Progenitor cell of endocrine pancreas (in vitro differentiated cells): Measurements from ENCODE around the gene GDPD3. TPM values are rescaled to one million over a fixed set of nuclear protein-coding genes. Genes with fewer than 3 reads are reported as not detected.

Source experiments
- DNase-seq: peaks from one replicate; pipeline ENCODE4 v3.0.0; 2021; ENCODE audit warnings: low spot score; ENCODE audit not compliant: unreplicated experiment
- H3K27ac Mint-ChIP-seq: 2 replicates; pipeline ENCODE4 v1.8.0; 2021; ENCODE audit warnings: mild to moderate bottlenecking, moderate library complexity, mixed read lengths
- H3K27me3 Mint-ChIP-seq: 2 replicates; pipeline ENCODE4 v1.8.0; 2021; ENCODE audit warnings: mixed read lengths
- H3K36me3 Mint-ChIP-seq: 2 replicates; pipeline ENCODE4 v1.8.0; 2022; ENCODE audit warnings: mixed read lengths; ENCODE audit not compliant: insufficient read depth
- H3K4me1 Mint-ChIP-seq: 2 replicates; pipeline ENCODE4 v1.8.0; 2021; ENCODE audit warnings: low read depth, mixed read lengths
- H3K4me3 Mint-ChIP-seq: 2 replicates; pipeline ENCODE4 v1.8.0; 2021; ENCODE audit warnings: low read depth, mild to moderate bottlenecking, moderate library complexity, mixed read lengths
- H3K9me3 Mint-ChIP-seq: 2 replicates; pipeline ENCODE4 v1.8.0; 2021; ENCODE audit warnings: low read depth, mixed read lengths
- total RNA-seq: library from RNA; stranded (reverse); gene quantifications from 2 replicates; pipeline ENCODE4 v1.2.1, GENCODE V29; 2021
- TF ChIP-seq, protein P1 (sequence below): fragments of 200-600 bp; sonication (generic); IDR thresholded peaks from one replicate; pipeline ENCODE4 v1.5.0; 2021; ENCODE audit warnings: antibody characterized with exemption, mild to moderate bottlenecking; ENCODE audit not compliant: unreplicated experiment

Gene GDPD3
- total RNA-seq, 1 donor from 2014 or later, result 13.3 TPM

DNA sequence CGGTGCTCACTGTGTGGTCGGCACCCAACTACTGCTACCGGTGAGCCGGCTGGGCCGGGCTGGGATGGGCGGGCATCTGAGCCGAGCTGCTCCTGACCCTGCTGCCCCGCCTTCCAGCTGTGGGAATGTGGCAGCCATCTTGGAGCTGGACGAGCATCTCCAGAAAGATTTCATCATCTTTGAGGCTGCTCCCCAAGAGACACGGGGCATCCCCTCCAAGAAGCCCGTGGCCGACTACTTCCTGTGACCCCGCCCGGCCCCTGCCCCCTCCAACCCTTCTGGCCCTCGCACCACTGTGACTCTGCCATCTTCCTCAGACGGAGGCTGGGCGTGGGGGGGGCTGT lies 28.5 kb downstream of the GDPD3 start:
- Mint-ChIP-seq H3K4me1 (no peaks in the 10 kb centered on the region), H3K9me3 (no peaks in the 10 kb centered on the region), H3K4me3 (no peak overlapping the region), H3K36me3 (peaks cover 14% of the 10 kb centered on the region), H3K27me3 (no peaks in the 10 kb centered on the region), H3K27ac (no peak overlapping the region)
- TF ChIP-seq, protein P1, sequence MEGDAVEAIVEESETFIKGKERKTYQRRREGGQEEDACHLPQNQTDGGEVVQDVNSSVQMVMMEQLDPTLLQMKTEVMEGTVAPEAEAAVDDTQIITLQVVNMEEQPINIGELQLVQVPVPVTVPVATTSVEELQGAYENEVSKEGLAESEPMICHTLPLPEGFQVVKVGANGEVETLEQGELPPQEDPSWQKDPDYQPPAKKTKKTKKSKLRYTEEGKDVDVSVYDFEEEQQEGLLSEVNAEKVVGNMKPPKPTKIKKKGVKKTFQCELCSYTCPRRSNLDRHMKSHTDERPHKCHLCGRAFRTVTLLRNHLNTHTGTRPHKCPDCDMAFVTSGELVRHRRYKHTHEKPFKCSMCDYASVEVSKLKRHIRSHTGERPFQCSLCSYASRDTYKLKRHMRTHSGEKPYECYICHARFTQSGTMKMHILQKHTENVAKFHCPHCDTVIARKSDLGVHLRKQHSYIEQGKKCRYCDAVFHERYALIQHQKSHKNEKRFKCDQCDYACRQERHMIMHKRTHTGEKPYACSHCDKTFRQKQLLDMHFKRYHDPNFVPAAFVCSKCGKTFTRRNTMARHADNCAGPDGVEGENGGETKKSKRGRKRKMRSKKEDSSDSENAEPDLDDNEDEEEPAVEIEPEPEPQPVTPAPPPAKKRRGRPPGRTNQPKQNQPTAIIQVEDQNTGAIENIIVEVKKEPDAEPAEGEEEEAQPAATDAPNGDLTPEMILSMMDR, result no peak
- no peak for DNase-seq

DNA sequence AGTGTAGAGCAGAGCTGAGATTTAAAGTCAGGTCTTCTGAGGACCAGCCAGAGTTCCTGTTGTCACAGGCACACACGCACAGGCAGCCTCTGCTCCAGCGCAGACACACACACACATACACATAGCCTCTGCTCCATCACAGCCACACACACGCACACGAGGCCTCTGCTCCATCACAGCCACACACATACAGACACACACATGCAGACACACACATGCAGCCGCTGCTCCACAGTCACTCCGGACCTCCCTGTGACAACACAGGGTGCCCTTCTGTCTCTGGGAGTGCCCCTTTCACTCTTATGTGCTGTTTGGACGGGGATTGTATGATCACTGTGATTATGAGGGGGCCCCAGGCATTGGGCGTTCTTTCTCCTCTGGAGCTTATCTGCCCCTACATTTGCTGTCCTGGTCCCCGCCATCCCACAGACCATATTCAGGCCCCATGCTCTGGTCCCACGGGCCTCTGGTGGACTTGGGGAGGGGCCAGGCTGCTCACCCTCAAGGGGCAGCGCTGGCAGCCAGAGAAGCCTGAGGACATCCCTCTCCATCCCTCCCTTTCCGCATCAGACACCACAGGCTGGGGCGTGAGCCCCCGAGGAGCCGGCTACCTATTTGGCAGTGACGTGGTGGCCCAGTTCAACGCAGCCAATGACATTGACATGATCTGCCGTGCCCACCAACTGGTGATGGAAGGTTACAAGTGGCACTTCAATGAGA lies 29.1 kb downstream of the GDPD3 start:
- DNase-seq, result no peak
- TF ChIP-seq, protein P1, result no peak
- Mint-ChIP-seq H3K4me1 (no peaks in the 10 kb centered on the region), H3K9me3 (no peaks in the 10 kb centered on the region), H3K36me3 (peaks cover 14% of the 10 kb centered on the region), H3K27me3 (no peaks in the 10 kb centered on the region), H3K4me3 (no peak overlapping the region), H3K27ac (no peak overlapping the region)

DNA sequence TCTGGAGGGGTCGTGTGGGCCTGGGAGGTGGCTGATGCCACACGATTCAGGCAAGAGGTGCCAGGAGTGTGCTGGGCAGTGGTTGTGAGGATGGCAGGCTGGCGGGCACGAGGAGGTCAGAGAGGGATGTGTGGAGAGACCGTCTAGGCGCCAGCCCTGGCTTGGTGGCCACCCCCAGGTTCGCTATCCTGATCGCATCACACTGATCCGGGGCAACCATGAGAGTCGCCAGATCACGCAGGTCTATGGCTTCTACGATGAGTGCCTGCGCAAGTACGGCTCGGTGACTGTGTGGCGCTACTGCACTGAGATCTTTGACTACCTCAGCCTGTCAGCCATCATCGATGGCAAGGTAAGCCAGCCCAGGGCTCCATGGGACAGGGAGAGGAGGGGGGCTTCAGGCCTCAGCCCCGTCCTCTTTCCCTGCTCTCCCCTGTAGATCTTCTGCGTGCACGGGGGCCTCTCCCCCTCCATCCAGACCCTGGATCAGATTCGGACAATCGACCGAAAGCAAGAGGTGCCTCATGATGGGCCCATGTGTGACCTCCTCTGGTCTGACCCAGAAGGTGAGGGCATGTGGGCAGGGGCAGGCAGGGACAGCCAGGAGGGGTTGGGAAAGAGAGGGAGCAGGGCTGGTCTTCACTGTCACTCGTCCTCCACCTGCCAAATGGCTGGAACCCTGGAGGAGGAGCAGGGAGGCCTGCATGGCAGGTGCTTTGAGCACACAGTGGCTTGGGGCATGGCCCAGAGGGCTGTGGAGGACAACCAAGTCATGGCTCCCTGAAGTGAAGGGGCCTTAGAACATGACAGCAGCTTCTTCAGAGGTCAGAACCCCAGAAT lies 29.9 kb downstream of the GDPD3 start:
- TF ChIP-seq, protein P1, result no peak
- DNase-seq, result no peak
- Mint-ChIP-seq H3K4me1 (no peaks in the 10 kb centered on the region), H3K27me3 (no peaks in the 10 kb centered on the region), H3K36me3 (peaks cover 14% of the 10 kb centered on the region), H3K9me3 (no peaks in the 10 kb centered on the region), H3K4me3 (no peak overlapping the region), H3K27ac (no peak overlapping the region)

DNA sequence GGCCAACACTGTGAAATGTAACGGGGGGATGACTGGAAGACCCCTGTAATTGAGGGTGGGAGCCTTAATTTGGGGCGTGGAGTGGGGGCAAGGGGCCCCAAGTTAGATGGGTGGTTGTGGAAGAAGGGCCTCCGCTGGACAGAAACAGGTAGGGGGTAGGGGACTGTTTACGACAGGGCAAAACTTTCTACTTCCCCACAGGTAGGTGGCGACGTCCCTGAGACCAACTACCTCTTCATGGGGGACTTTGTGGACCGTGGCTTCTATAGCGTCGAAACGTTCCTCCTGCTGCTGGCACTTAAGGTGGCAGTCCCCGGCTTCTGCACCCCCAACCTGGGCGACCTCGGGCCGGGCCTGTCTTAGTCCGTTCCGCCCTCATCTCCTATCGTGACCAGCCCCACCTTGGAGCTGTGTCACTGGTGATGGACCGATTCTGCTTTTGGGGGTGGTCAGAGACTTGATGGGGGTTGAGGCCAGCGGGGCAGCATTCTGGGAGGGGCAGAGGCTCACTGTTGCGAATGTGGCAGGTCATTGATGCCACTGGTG lies 30.7 kb downstream of the GDPD3 start:
- TF ChIP-seq, protein P1, result no peak
- Mint-ChIP-seq H3K4me3 (no peak overlapping the region), H3K27me3 (no peaks in the 10 kb centered on the region), H3K27ac (no peak overlapping the region), H3K36me3 (peaks cover 15% of the 10 kb centered on the region), H3K4me1 (peaks cover 2% of the 10 kb centered on the region), H3K9me3 (no peaks in the 10 kb centered on the region)
- DNase-seq, result no peak

DNA sequence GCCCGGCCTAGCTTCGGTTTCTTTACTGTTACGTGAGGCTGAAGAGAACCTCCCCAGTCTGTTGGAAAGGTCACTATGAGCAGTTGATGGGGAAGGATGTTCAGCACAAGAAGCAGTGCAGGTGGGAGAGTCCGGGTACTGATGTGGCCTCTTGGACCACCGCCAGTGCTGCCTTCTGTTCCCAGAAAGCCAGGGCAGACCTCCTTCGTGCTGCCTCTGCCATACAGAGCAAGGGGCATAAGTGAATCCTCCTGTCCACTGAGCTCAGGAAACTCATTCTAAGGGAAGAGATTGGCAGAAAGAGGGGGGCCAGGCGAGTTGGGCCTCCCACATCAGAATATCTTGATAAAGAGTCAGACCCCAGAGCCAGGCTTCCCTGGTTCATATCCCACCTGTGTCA lies 33.9 kb downstream of the GDPD3 start:
- Mint-ChIP-seq H3K4me3 (no peak overlapping the region), H3K4me1 (peaks cover 15% of the 10 kb centered on the region), H3K27me3 (no peaks in the 10 kb centered on the region), H3K27ac (no peak overlapping the region), H3K9me3 (no peaks in the 10 kb centered on the region), H3K36me3 (peaks cover 10% of the 10 kb centered on the region)
- TF ChIP-seq, protein P1, result no peak
- DNase-seq, result no peak
